CD4-positive, alpha-beta T cell treated with Interleukin-15 for 4 hours (primary cell): ENCODE results near the gene RBAK.
"Not testable (repeated sequence)": the region's sequence is repeated elsewhere in the genome, so short reads cannot be mapped to it uniquely, and the experiment has no call there.

ENCODE experiments used
- DNase-seq: peaks from one replicate; pipeline ENCODE4 v3.0.0-alpha.2; 2020; ENCODE audit warnings: low spot score

Gene RBAK

GRCh38 chr7:5051731-5052130 is 6.1 kb downstream of the RBAK start:
- not testable (repeated sequence) for DNase-seq

- no peak for DNase-seq
These were observed 7.5 kb downstream of the RBAK start for GRCh38 chr7:5053175-5053574.

- no peak for DNase-seq
These were observed 18.0 kb downstream of the RBAK start for GRCh38 chr7:5063698-5064097.

GRCh38 chr7:5064391-5065106 is 18.9 kb downstream of the RBAK start:
- DNase-seq: no peak

GRCh38 chr7:5065107-5065407 is 19.4 kb downstream of the RBAK start:
- no peak for DNase-seq

- DNase-seq: no peak
These were observed 22.9 kb downstream of the RBAK start for GRCh38 chr7:5068521-5068920.

GRCh38 chr7:5070206-5070605 is 24.5 kb downstream of the RBAK start:
- DNase-seq: no peak

GRCh38 chr7:5075187-5075586 is 29.5 kb downstream of the RBAK start:
- not testable (repeated sequence) for DNase-seq

- no peak for DNase-seq
These were observed 32.1 kb downstream of the RBAK start for GRCh38 chr7:5077740-5078139.

GRCh38 chr7:5082806-5083205 is 37.1 kb downstream of the RBAK start:
- DNase-seq: no peak

GRCh38 chr7:5083311-5083711 is 37.7 kb downstream of the RBAK start:
- no peak for DNase-seq

GRCh38 chr7:5086256-5086655 is 40.6 kb downstream of the RBAK start:
- DNase-seq: no peak

- not testable (repeated sequence) for DNase-seq
These were observed 42.7 kb downstream of the RBAK start for GRCh38 chr7:5088228-5088833.

GRCh38 chr7:5088906-5089305 is 43.2 kb downstream of the RBAK start:
- no peak for DNase-seq

- DNase-seq: no peak
These were observed 48.3 kb downstream of the RBAK start for GRCh38 chr7:5093948-5094347.

GRCh38 chr7:5094641-5095040 is 49.0 kb downstream of the RBAK start:
- DNase-seq: no peak

GRCh38 chr7:5116359-5116758 is 70.7 kb downstream of the RBAK start:
- no peak for DNase-seq

GRCh38 chr7:5117095-5117970 is 71.7 kb downstream of the RBAK start:
- DNase-seq: no peak
